Measurements from ENCODE around the gene RGS10. TPM values are rescaled to one million over a fixed set of nuclear protein-coding genes. Genes with fewer than 3 reads are reported as not detected.
"Not testable (repeated sequence)": the region's sequence is repeated elsewhere in the genome, so short reads cannot be mapped to it uniquely, and the experiment has no call there.

The RGS10 gene
- total and polyA plus RNA-seq, 10 of the 15 experiments (the other 5 are each of a cell fraction or from before 2014, with no cell fraction given) = 72.8 to 193 (median 127) TPM

DNA sequence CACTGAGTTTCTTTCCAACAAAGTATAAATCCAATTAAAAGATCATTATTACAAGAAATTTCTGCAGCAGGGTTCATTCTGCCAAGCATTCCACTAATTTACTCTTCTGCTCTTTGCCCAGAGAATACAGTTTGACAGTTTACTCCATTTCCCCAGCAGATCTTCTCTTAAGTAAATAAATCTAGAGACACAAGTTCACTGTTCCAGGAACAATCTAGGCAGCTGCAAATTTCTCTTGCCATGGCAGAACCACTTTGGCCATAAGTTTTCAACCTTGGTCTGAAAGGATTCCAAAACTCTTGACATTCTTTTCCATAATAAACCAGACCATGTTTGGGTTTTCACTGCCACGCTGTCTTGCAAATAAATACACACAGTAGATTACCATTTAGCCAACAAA, 11.5 kb downstream of the RGS10 start:
- TF ChIP-seq CBX5 (IDR thresholded peaks at IDR 0.05; ENCODE audit: low read depth) = no peak
- TF ChIP-seq CBX3 (IDR thresholded peaks at IDR 0.05; ENCODE audit: borderline replicate concordance, low read depth) = no peak
- no peak for TF ChIP-seq WRNIP1 (IDR thresholded peaks at IDR 0.05; ENCODE audit: borderline replicate concordance, low read depth, low read length)
- no peak for TF ChIP-seq CHD1 (IDR thresholded peaks at IDR 0.05; ENCODE audit: low read depth, low read length)
- TF ChIP-seq, protein P1, sequence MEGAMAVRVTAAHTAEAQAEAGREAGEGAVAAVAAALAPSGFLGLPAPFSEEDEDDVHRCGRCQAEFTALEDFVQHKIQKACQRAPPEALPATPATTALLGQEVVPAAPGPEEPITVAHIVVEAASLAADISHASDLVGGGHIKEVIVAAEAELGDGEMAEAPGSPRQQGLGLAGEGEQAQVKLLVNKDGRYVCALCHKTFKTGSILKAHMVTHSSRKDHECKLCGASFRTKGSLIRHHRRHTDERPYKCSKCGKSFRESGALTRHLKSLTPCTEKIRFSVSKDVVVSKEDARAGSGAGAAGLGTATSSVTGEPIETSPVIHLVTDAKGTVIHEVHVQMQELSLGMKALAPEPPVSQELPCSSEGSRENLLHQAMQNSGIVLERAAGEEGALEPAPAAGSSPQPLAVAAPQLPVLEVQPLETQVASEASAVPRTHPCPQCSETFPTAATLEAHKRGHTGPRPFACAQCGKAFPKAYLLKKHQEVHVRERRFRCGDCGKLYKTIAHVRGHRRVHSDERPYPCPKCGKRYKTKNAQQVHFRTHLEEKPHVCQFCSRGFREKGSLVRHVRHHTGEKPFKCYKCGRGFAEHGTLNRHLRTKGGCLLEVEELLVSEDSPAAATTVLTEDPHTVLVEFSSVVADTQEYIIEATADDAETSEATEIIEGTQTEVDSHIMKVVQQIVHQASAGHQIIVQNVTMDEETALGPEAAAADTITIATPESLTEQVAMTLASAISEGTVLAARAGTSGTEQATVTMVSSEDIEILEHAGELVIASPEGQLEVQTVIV (IDR thresholded peaks at IDR 0.05; ENCODE audit: borderline replicate concordance, partially characterized antibody) = no peak
- ATAC-seq (no peak), DNase-seq (ENCODE audit: low read depth, low spot score) (no peak), FAIRE-seq (no peak)
- no peaks in the 10 kb centered on the region for H3K27me3 ChIP-seq (replicated peaks in 1 of 2; ENCODE audit: control insufficient read depth in 2 of 2, insufficient read depth in 2 of 2, low read length in 1 of 2)
- peaks cover 49% of the 10 kb centered on the region for H3K79me2 ChIP-seq (ENCODE audit: control insufficient read depth, insufficient read depth, low read length)
- ChIA-PET RAD21 (ENCODE audit: unreplicated experiment) (interaction anchor here (1.4 to 1.6 kb wide), 2 partner anchors 11 to 14 kb away, joined by 8 to 15 read pairs; partner anchors contain the start of gene RGS10), CTCF (interaction anchor here (0.6 to 4.3 kb wide), 11 partner anchors 7 to 86 kb away, joined by 3 to 20 read pairs (median 3); partner anchors contain the start of gene RGS10), SMC1A (ENCODE audit: uncharacterized antibody, unreplicated experiment) (interaction anchor here (0.6 to 4.3 kb wide), 7 partner anchors 8 to 53 kb away, joined by 3 to 24 read pairs (median 7); partner anchors contain the start of gene RGS10), POLR2A (interaction anchor here (0.9 to 1.8 kb wide), 3 partner anchors 8 to 12 kb away, joined by 3 to 6 read pairs (median 4); partner anchors contain the start of gene RGS10)
- no peak overlapping the region for H3K4me3 ChIP-seq
- H3K27ac ChIP-seq (ENCODE audit: control insufficient read depth, insufficient read depth) = no peak overlapping the region
- WGBS (ENCODE audit: insufficient coverage, insufficient replicate concordance, low lambda C conversion rate, missing lambda C conversion rate) = 97% methylated on average over 1 of the region's 1 CpG
- no TSS peak for BruUV-seq (replicated peaks)
- no peak overlapping the region for H2AFZ ChIP-seq (ENCODE audit: control insufficient read depth, low read depth, low read length)
- no peak overlapping the region for H3K4me2 ChIP-seq (ENCODE audit: control insufficient read depth, insufficient read depth)
- in situ Hi-C loops (cut with MboI) = no loop called here
- H3K36me3 ChIP-seq (ENCODE audit: control insufficient read depth in 2 of 2, insufficient read depth in 2 of 2, low read length in 1 of 2) = peaks cover 3 to 5% of the 10 kb centered on the region in 2 experiments; a peak in 3 of 4 replicates
- H4K20me1 ChIP-seq (ENCODE audit: control insufficient read depth, insufficient read depth) = no peaks in the 10 kb centered on the region
- no peaks in the 10 kb centered on the region for H3K9me3 ChIP-seq (replicated peaks; ENCODE audit: control insufficient read depth, insufficient read depth, low read length)
- no peak overlapping the region for H3K9ac ChIP-seq (ENCODE audit: control insufficient read depth, insufficient read depth, low read length)
- intact Hi-C loops (cut with micrococcal nuclease; ENCODE audit: unreplicated experiment) = no loop called here
- peaks cover 2% of the 10 kb centered on the region for H3K4me1 ChIP-seq (ENCODE audit: control insufficient read depth, insufficient read depth, low read length)

DNA sequence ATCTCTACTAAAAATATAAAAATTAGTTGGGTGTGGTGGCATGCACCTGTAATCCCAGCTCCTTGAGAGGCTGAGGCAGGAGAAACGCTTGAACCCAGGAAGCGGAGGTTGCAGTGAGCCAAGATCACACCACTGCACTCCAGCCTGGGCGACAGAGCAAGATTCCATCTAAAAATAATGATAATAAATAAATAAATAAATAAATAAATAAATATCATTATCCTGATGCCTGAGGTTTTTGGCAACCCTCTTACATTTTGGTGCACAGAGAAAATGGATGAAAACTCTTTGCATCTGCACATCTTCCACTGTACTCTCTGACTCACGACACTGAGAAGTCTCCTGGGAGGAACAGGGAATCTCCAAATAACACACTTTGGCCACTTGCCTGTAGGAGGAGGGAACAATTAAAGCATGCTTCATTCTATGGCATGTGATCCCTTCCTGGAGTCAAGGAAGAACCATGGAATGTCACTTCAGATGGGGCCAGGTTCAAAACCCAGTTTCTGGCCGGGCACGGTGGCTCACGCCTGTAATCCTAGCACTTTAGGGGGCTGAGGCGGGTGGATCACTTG, 13.8 kb downstream of the RGS10 start:
- H2AFZ ChIP-seq (ENCODE audit: control insufficient read depth, low read depth, low read length); H4K20me1 ChIP-seq (ENCODE audit: control insufficient read depth, insufficient read depth); DNase-seq (ENCODE audit: low read depth, low spot score); in situ Hi-C loops (cut with MboI); H3K27ac ChIP-seq (ENCODE audit: control insufficient read depth, insufficient read depth); H3K9ac ChIP-seq (ENCODE audit: control insufficient read depth, insufficient read depth, low read length); intact Hi-C loops (cut with micrococcal nuclease; ENCODE audit: unreplicated experiment); FAIRE-seq; H3K4me2 ChIP-seq (ENCODE audit: control insufficient read depth, insufficient read depth); H3K27me3 ChIP-seq (replicated peaks in 1 of 2; ENCODE audit: control insufficient read depth in 2 of 2, insufficient read depth in 2 of 2, low read length in 1 of 2); H3K4me3 ChIP-seq; ATAC-seq; H3K9me3 ChIP-seq (replicated peaks; ENCODE audit: control insufficient read depth, insufficient read depth, low read length); BruUV-seq (replicated peaks); H3K4me1 ChIP-seq (ENCODE audit: control insufficient read depth, insufficient read depth, low read length): not testable (repeated sequence)
- ChIA-PET SMC1A (ENCODE audit: uncharacterized antibody, unreplicated experiment) (interaction anchor here (2.0 to 4.3 kb wide), 3 partner anchors 11 to 38 kb away, joined by 7 to 24 read pairs (median 8); no protein-coding TSS in a partner anchor), RAD21 (ENCODE audit: unreplicated experiment) (interaction anchor here (0.7 to 0.8 kb wide), 2 partner anchors 10 to 122 kb away, joined by 3 to 5 read pairs; no protein-coding TSS in a partner anchor), CTCF (interaction anchor here (0.6 to 4.3 kb wide), 4 partner anchors 12 to 285 kb away, joined by 3 to 20 read pairs (median 6); partner anchors contain the start of gene RGS10), POLR2A (interaction anchor here (0.6 to 1.0 kb wide), 2 partner anchors 11 to 48 kb away, joined by 3 read pairs; no protein-coding TSS in a partner anchor)
- peaks cover 14 to 16% of the 10 kb centered on the region in 2 experiments; a peak in 3 of 4 replicates for H3K36me3 ChIP-seq (ENCODE audit: control insufficient read depth in 2 of 2, insufficient read depth in 2 of 2, low read length in 1 of 2)
- H3K79me2 ChIP-seq (ENCODE audit: control insufficient read depth, insufficient read depth, low read length) = peaks cover 35% of the 10 kb centered on the region
- WGBS (ENCODE audit: insufficient coverage, insufficient replicate concordance, low lambda C conversion rate, missing lambda C conversion rate) = 87% methylated on average over 8 of the region's 8 CpGs
